GM18858 (cell line): ENCODE results near the gene OSBPL8.

Experiments used
- ATAC-seq: cut with Tn5 transposase; IDR thresholded peaks from one replicate; pipeline ENCODE4 v1.9.1; 2021; ENCODE audit not compliant: unreplicated experiment

The OSBPL8 gene

DNA sequence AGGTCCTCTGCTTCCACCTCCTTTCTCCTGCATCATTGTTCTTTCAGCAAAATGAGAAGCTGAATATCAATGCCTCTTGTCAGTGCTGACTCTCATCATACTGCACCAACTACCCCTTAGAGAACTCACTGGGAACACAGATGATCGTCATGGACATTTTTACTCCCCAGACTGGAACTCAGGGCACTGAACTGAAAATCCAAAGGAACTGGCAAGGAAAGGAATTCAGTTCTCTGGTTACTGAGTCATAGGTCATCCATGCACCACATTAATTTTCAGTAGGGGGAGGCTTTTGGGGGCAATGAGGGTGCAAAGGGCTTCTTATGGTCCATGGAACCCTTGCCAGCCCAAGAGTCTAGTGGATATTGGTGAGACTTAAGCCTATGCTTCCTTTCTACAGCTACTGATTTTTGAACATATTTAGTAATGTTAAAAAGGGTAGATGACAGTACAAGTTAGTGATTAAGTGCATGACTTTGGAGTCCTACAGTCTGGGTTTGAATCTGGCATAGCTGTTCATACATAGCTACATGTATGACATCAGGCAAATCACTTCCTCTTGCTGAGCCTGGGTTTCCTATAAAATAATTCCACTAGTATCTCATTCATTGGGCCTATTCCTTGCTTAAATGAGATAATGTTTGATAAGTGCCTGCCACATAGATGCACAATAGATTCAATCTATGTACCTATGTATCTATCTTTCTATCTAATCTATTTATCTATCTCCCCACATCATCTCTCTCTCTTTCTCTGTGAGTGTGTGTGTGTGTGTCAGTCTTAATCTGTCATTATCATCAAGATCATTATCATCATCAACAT is 240.6 kb downstream of the OSBPL8 start:
- no peak for ATAC-seq

GRCh38 chr12:76317976-76318375 is 241.6 kb downstream of the OSBPL8 start:
- no peak for ATAC-seq

DNA sequence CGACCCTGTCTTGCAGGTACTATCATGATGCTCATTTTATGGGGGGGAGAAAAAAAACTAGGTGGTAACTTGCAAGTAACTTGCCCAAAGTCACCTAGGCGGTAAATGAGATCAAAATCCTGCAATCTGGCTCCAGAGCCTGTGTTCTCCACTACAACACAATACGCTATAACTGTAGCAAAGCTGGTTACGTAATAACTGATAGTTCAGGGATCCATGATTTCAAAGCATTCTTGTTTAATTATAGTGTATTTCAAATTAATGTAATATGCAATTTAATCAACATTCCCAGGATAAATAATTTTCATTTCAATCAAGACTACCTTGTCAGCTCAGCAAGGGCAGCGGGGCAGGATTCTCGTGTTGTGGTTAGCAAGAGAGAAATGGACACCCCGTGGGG is 243.1 kb downstream of the OSBPL8 start:
- no peak for ATAC-seq

DNA sequence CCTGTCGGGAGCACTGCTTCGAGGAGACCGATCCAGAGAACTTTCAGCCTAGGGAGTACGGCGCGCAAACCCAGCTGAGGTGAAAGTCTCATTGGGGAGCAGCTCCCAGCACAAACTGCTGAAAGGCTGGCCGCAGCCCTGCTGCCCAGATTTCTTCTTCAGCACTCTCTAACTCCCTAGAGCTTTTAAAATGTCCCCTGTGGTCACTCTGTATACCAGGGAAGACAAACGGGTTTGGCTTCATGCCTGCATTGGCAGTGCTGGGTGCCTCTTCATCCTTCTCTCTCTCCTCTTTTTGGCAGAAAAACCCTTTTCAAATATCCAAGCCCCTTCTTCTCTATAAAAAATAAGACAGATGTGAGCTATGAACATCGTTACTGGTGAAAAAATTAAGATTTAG is 246.3 kb downstream of the OSBPL8 start:
- ATAC-seq: no peak

DNA sequence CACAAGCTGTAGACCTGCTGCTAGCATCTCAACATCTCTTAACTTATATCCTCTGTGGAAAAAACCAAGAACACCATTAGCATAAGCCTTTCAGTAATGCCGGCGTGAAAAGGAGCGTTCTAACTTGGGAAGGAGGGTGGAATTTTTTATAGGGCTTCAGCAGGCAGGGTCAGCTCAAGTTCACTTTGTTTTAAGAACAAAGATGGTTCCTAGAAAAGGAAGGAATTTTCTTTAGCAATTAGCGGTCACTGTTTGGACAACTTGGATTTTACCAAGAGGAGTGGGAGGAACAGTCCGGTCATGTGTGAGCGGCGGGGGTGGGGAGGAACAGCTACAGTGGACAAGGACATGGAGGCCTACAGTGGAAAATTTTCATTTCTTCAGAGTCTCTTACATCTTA is 247.3 kb downstream of the OSBPL8 start:
- ATAC-seq: no peak

- no peak for ATAC-seq
These were observed 247.8 kb downstream of the OSBPL8 start for GRCh38 chr12:76311796-76312195.

DNA sequence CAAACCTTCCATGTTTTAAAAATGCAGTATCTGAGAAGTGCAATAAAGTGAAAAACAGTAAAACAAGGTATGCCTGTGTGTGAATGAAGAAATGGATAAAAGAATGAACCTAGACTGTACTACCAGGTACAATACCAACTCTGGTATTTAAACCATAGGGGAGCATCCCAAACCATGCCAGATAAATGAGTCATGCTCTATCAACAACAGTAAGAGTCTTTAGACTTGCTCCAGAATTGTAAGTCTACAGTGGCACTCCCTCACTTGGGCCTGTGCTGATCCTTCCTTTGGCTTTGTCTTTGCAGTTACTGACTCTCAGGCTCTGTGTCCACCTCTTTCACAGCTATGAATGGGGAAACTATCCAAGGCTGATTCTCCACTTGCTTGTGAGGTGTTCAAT is 249.5 kb downstream of the OSBPL8 start:
- ATAC-seq: no peak

DNA sequence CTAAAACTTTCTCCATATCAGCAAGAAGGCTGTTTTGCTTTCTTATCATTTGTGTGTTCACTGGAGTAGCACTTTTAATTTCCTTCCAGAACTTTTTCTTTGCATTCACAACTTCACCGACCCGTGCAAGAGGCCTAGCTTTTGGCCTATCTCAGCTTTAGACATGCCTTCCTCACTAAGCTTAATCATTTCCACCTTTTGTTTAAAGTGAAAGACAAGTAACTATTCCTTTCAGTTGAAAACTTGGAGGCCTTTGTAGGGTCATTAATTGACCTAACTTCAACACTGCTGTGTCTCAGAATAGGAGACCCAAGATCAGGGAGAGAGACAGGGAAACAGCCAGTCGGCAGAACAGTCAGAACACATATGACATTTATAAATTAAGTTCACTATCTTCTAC is 250.7 kb downstream of the OSBPL8 start:
- no peak for ATAC-seq

- ATAC-seq: no peak
These were observed 252.5 kb downstream of the OSBPL8 start for GRCh38 chr12:76307083-76307482.

DNA sequence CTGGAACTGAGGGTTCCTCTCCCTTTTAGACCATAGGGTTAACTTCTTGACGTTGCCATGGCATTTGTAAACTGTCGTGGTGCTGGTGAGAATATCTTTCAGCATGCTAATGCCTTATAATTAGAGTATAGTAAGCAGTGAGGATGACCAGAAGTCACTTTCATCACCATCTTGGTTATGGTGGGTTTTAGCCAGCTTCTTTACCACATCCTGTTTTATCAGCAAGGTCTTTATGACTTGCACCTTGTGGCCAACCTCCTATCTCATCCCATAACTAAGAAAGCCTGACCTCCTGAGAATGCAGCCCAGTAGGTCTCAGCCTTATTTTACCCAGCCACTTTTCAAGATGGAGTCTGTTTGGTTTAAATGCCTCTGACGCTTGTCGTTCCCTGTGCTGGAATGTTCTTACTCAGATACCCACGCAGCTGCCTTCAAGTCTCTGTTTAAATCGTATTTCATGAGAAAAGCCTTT is 255.5 kb downstream of the OSBPL8 start:
- no peak for ATAC-seq

DNA sequence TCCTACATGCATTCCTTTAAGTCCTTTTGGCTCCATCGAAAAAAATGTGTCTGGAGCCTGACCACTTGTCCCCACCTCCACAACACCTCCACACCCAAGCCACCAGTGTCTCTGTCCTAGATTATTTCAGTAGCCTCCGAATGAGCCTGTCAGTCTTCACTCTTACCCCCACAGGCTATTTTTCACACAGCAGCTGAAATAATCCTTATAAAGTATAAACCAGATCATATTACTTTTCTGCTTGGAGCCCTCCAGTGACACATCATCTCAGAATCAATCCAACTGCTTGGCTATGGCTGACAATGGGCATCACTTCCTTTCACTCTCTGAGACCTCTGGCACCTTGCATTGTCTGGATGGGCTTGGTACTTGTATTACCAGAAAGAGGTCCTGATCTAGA is 256.2 kb downstream of the OSBPL8 start:
- ATAC-seq: no peak
